IMR-90 (cell line): Measurements from ENCODE around the gene NFIA. TPM values are rescaled to one million over a fixed set of nuclear protein-coding genes. Genes with fewer than 3 reads are reported as not detected.

Experiments
- ATAC-seq: fragments of 200-7000 bp; cut with Tn5 transposase; 2 replicates; pipeline ENCODE4 v1.9.1; 2020; ENCODE audit warnings: low read depth, mild to moderate bottlenecking, moderate library complexity
- BruUV-seq: library from RNA; stranded (reverse); fragments of 400-500 nt; replicated peaks from 2 replicates; lab custom pipeline; 2021; lab: Mats Ljungman, UMichigan
- CTCF ChIA-PET: fragments of 300-600 bp; formaldehyde crosslinking; extraction: SDS; loops from one replicate; lab custom pipeline; 2021; ENCODE audit warnings: antibody characterized with exemption; lab: Yijun Ruan, JAX
- POLR2A ChIA-PET: fragments of 300-600 bp; sonication (Branson Sonifier 250); formaldehyde crosslinking; loops from one replicate; lab custom pipeline; 2022; ENCODE audit warnings: antibody characterized with exemption; ENCODE audit not compliant: unreplicated experiment; lab: Charles Lee
- DNase-seq: peaks from one replicate; pipeline ENCODE4 v3.0.0; 2013
- H2AFZ ChIP-seq: replicated peaks from 2 replicates; pipeline ENCODE3; 2013; ENCODE audit warnings: low read length, mild to moderate bottlenecking; ENCODE audit not compliant: poor library complexity
- H2AK5ac ChIP-seq: 2 replicates; pipeline ENCODE4 v1.6.1; 2013; ENCODE audit warnings: low read depth, low read length, inconsistent platforms
- H2AK9ac ChIP-seq: replicated peaks from 2 replicates; pipeline ENCODE3; 2013; ENCODE audit warnings: mild to moderate bottlenecking, low read depth, low read length, moderate library complexity; ENCODE audit not compliant: poor library complexity
- H2BK120ac ChIP-seq: 2 replicates; pipeline ENCODE4 v1.6.1; 2013; ENCODE audit warnings: low read depth, low read length, inconsistent platforms
- H2BK15ac ChIP-seq: 3 replicates; pipeline ENCODE4 v1.6.1; 2013; ENCODE audit warnings: low read depth, low read length, inconsistent platforms
- H2BK20ac ChIP-seq: 2 replicates; pipeline ENCODE4 v1.6.1; 2013; ENCODE audit warnings: low read depth, mild to moderate bottlenecking, inconsistent platforms, low read length, moderate library complexity
- H2BK5ac ChIP-seq: 2 replicates; pipeline ENCODE4 v1.6.1; 2013; ENCODE audit warnings: mild to moderate bottlenecking, low read depth, low read length, inconsistent platforms; ENCODE audit not compliant: poor library complexity, severe bottlenecking
- H3K14ac ChIP-seq: replicated peaks from 2 replicates; pipeline ENCODE4 v1.6.1; 2013; ENCODE audit warnings: low read depth, low read length, inconsistent platforms
- H3K18ac ChIP-seq: 2 replicates; pipeline ENCODE4 v1.6.1; 2013; ENCODE audit warnings: low read depth, low read length, control low read depth
- H3K23ac ChIP-seq: 2 replicates; pipeline ENCODE4 v1.6.1; 2013; ENCODE audit warnings: low read depth, low read length, inconsistent platforms
- H3K27ac ChIP-seq: 2 replicates; pipeline ENCODE4 v1.5.1; 2013; ENCODE audit warnings: mild to moderate bottlenecking, control low read depth, low read length; ENCODE audit not compliant: insufficient read depth
- H3K27me3 ChIP-seq: 2 replicates; pipeline ENCODE4 v1.6.1; 2013; ENCODE audit warnings: low read length; ENCODE audit not compliant: control insufficient read depth, insufficient read depth
- H3K36me3 ChIP-seq: 2 replicates; pipeline ENCODE4 v1.6.1; 2013; ENCODE audit warnings: low read length, mixed read lengths; ENCODE audit not compliant: control insufficient read depth, insufficient read depth
- H3K4ac ChIP-seq: 2 replicates; pipeline ENCODE4 v1.6.1; 2013; ENCODE audit warnings: low read depth, low read length, inconsistent platforms
- H3K4me1 ChIP-seq: 2 replicates; pipeline ENCODE4 v1.6.1; 2013; ENCODE audit warnings: low read length, mixed read lengths; ENCODE audit not compliant: control insufficient read depth, insufficient read depth
- H3K4me2 ChIP-seq: 2 replicates; pipeline ENCODE4 v1.6.1; 2013; ENCODE audit warnings: low read depth, mild to moderate bottlenecking, control low read depth, low read length, moderate library complexity
- H3K4me3 ChIP-seq: 2 replicates; pipeline ENCODE4 v1.5.1; 2013; ENCODE audit warnings: low read depth, mild to moderate bottlenecking, control low read depth, low read length, moderate library complexity; ENCODE audit not compliant: insufficient read depth
- H3K56ac ChIP-seq: 2 replicates; pipeline ENCODE4 v1.6.1; 2013; ENCODE audit warnings: low read length, inconsistent platforms; ENCODE audit not compliant: insufficient read depth; ENCODE audit errors: extremely low read depth
- H3K79me1 ChIP-seq, 2 experiments: 2 replicates each; pipeline ENCODE4 v1.6.1; 2013; ENCODE audit warnings: low read length in 2 of 2, inconsistent platforms in 1 of 2, low read depth in 1 of 2
- H3K9ac ChIP-seq: 2 replicates; pipeline ENCODE4 v1.6.1; 2013; ENCODE audit warnings: low read depth, low read length, control low read depth
- H3K9me1 ChIP-seq: 2 replicates; pipeline ENCODE4 v1.6.1; 2013; ENCODE audit warnings: low read length, inconsistent platforms; ENCODE audit not compliant: insufficient read depth
- H3K9me3 ChIP-seq: 2 replicates; pipeline ENCODE4 v1.6.1; 2013; ENCODE audit warnings: low read length; ENCODE audit not compliant: control insufficient read depth, insufficient read depth
- H4K20me1 ChIP-seq: 2 replicates; pipeline ENCODE4 v1.6.1; 2013; ENCODE audit warnings: low read length, inconsistent platforms; ENCODE audit not compliant: insufficient read depth
- H4K5ac ChIP-seq: 2 replicates; pipeline ENCODE4 v1.6.1; 2013; ENCODE audit warnings: mild to moderate bottlenecking, low read depth, low read length, control low read depth
- H4K8ac ChIP-seq, 2 experiments: 2 replicates each; pipeline ENCODE4 v1.6.1; 2013; ENCODE audit warnings: low read depth in 2 of 2, low read length in 2 of 2, control low read depth in 1 of 2, inconsistent platforms in 1 of 2
- H4K91ac ChIP-seq: 2 replicates; pipeline ENCODE4 v1.6.1; 2013; ENCODE audit warnings: low read depth, low read length, inconsistent platforms; ENCODE audit not compliant: insufficient read depth
- BHLHE40 ChIP-seq: fragments of 150-350 bp; IDR thresholded peaks from 2 replicates; pipeline ENCODE4 v1.6.1; 2016; ENCODE audit warnings: mild to moderate bottlenecking, low read depth, low read length
- CEBPB ChIP-seq: IDR thresholded peaks from 2 replicates; pipeline ENCODE4 v1.6.1; 2012; ENCODE audit warnings: low read depth, low read length, improper control_type of control experiment
- CHD1 ChIP-seq: IDR thresholded peaks from 2 replicates; pipeline ENCODE4 v1.6.1; 2012; ENCODE audit warnings: low read depth, low read length, improper control_type of control experiment
- FOS ChIP-seq: fragments of 150-350 bp; IDR thresholded peaks from 2 replicates; pipeline ENCODE4 v1.6.1; 2016; ENCODE audit warnings: low read depth, low read length
- MAFK ChIP-seq: IDR thresholded peaks from 2 replicates; pipeline ENCODE4 v1.6.1; 2012; ENCODE audit warnings: low read depth, low read length, improper control_type of control experiment
- MAZ ChIP-seq: IDR thresholded peaks from 2 replicates; pipeline ENCODE4 v1.6.1; 2012; ENCODE audit warnings: low read depth, mild to moderate bottlenecking, low read length, improper control_type of control experiment, moderate library complexity, borderline replicate concordance
- MXI1 ChIP-seq: IDR thresholded peaks from 2 replicates; pipeline ENCODE4 v1.6.1; 2012; ENCODE audit warnings: low read depth, mild to moderate bottlenecking, low read length, moderate library complexity, borderline replicate concordance
- NFE2L2 ChIP-seq: fragments of 150-350 bp; IDR thresholded peaks from 2 replicates; pipeline ENCODE4 v1.6.1; 2016; ENCODE audit warnings: low read depth, mild to moderate bottlenecking, low read length
- POLR2A ChIP-seq: IDR thresholded peaks from 2 replicates; pipeline ENCODE4 v1.6.1; 2012; ENCODE audit warnings: mild to moderate bottlenecking, low read depth, low read length
- RAD21 ChIP-seq: IDR thresholded peaks from 2 replicates; pipeline ENCODE4 v1.6.1; 2012; ENCODE audit warnings: low read length, improper control_type of control experiment
- RCOR1 ChIP-seq: IDR thresholded peaks from 2 replicates; pipeline ENCODE4 v1.6.1; 2012; ENCODE audit warnings: mild to moderate bottlenecking, low read length, improper control_type of control experiment; ENCODE audit not compliant: insufficient replicate concordance
- RFX5 ChIP-seq: IDR thresholded peaks from 2 replicates; pipeline ENCODE4 v1.8.0; 2012; ENCODE audit warnings: low read depth, mild to moderate bottlenecking, low read length, moderate library complexity
- SMC3 ChIP-seq: fragments of 150-350 bp; IDR thresholded peaks from 2 replicates; pipeline ENCODE4 v1.6.1; 2016; ENCODE audit warnings: low read depth, mild to moderate bottlenecking, antibody characterized with exemption, low read length, moderate library complexity
- WGBS, 2 experiments: methylation state at CpG; one replicate each; pipeline versions ENCODE4 v1.1.5 to v1.1.7; 2013; ENCODE audit warnings: missing lambda C conversion rate in 2 of 2; ENCODE audit not compliant: insufficient read length in 1 of 2; ENCODE audit errors: extremely low coverage in 2 of 2; 5-methylcytosine and 5-hydroxymethylcytosine counted together
- dilution Hi-C: fragments of 300-500 bp; cut with HindIII; formaldehyde crosslinking; loops from one replicate; pipeline ENCODE4 v1.14.3; 2018; ENCODE audit warnings: low sequenced_read_pairs; ENCODE audit not compliant: unreplicated experiment
- in situ Hi-C: fragments of 300-500 bp; cut with MboI; formaldehyde crosslinking; loops from 3 replicates; pipeline ENCODE4 v1.14.3; 2019; ENCODE audit warnings: low sequenced_read_pairs, inconsistent platforms, mixed read lengths
- intact Hi-C: fragments of 100-400 bp; cut with micrococcal nuclease; formaldehyde crosslinking; loops from 2 replicates; pipeline ENCODE4 v1.10.0; 2022
- polyA plus RNA-seq, 3 experiments: library from polyadenylated mRNA; depleted of rRNA; stranded (reverse); fragments of >200 nt; gene quantifications; 2 replicates each; pipeline ENCODE4 v1.2.3, GENCODE V29; 2012; ENCODE audit warnings: low replicate concordance in 1 of 3
- total RNA-seq: library from RNA; depleted of rRNA; stranded (reverse); fragments of >200 nt; gene quantifications from 2 replicates; pipeline ENCODE4 v1.2.3, GENCODE V29; 2012
- TF ChIP-seq, protein P1 (sequence below): conservative IDR thresholded peaks from 2 replicates; pipeline ENCODE4 v1.5.1; 2012; ENCODE audit warnings: mild to moderate bottlenecking, low read depth, low read length, improper control_type of control experiment
- TF ChIP-seq, protein P2 (sequence below): fragments of 150-350 bp; IDR thresholded peaks from 2 replicates; pipeline ENCODE4 v1.6.1; 2016; ENCODE audit warnings: low read depth, mild to moderate bottlenecking, low read length, moderate library complexity, borderline replicate concordance
- TF ChIP-seq, protein P3 (sequence below): fragments of 150-350 bp; IDR thresholded peaks from 2 replicates; pipeline ENCODE4 v1.6.1; 2017; ENCODE audit warnings: mild to moderate bottlenecking, antibody characterized with exemption, low read length, low read depth

The NFIA gene
- total and polyA plus RNA-seq, 2 of the 4 experiments (the other 2 are of a cell fraction) = 1.6 to 2.2 TPM

DNA sequence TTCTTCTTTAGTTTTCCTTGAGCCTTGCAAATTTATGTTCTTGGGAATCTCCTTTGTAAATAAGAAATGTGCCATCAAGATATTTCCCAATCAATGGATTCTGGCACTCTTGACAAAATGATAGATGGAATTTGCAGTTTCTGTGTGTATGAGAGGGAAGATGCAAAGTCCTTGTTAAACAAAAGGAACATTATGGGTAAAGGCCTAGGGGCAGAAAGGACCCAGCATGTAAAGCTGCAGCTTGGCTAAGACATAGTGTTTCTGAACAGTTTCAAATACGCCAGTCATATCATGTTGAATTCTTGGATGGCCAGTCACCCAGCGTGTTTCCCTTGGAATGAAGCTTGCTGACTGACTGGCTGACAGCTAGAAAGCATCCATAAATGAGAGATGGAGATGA is 210.8 kb downstream of the NFIA start:
- no peak overlapping the region for H4K91ac ChIP-seq
- TF ChIP-seq FOS = no peak
- no peak for TF ChIP-seq RCOR1
- TF ChIP-seq SMC3 = no peak
- TF ChIP-seq CHD1 = no peak
- no peak for TF ChIP-seq CEBPB
- TF ChIP-seq, protein P1, sequence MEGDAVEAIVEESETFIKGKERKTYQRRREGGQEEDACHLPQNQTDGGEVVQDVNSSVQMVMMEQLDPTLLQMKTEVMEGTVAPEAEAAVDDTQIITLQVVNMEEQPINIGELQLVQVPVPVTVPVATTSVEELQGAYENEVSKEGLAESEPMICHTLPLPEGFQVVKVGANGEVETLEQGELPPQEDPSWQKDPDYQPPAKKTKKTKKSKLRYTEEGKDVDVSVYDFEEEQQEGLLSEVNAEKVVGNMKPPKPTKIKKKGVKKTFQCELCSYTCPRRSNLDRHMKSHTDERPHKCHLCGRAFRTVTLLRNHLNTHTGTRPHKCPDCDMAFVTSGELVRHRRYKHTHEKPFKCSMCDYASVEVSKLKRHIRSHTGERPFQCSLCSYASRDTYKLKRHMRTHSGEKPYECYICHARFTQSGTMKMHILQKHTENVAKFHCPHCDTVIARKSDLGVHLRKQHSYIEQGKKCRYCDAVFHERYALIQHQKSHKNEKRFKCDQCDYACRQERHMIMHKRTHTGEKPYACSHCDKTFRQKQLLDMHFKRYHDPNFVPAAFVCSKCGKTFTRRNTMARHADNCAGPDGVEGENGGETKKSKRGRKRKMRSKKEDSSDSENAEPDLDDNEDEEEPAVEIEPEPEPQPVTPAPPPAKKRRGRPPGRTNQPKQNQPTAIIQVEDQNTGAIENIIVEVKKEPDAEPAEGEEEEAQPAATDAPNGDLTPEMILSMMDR = no peak
- TF ChIP-seq MXI1 = no peak
- no peak for TF ChIP-seq RFX5
- no peak for TF ChIP-seq NFE2L2
- TF ChIP-seq, protein P2, sequence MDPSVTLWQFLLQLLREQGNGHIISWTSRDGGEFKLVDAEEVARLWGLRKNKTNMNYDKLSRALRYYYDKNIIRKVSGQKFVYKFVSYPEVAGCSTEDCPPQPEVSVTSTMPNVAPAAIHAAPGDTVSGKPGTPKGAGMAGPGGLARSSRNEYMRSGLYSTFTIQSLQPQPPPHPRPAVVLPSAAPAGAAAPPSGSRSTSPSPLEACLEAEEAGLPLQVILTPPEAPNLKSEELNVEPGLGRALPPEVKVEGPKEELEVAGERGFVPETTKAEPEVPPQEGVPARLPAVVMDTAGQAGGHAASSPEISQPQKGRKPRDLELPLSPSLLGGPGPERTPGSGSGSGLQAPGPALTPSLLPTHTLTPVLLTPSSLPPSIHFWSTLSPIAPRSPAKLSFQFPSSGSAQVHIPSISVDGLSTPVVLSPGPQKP = no peak
- no peak for TF ChIP-seq BHLHE40
- TF ChIP-seq MAFK = no peak
- no peak for TF ChIP-seq MAZ
- TF ChIP-seq RAD21 = no peak
- no peak for TF ChIP-seq POLR2A
- TF ChIP-seq, protein P3, sequence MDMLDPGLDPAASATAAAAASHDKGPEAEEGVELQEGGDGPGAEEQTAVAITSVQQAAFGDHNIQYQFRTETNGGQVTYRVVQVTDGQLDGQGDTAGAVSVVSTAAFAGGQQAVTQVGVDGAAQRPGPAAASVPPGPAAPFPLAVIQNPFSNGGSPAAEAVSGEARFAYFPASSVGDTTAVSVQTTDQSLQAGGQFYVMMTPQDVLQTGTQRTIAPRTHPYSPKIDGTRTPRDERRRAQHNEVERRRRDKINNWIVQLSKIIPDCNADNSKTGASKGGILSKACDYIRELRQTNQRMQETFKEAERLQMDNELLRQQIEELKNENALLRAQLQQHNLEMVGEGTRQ = no peak
- H2AK9ac ChIP-seq = no peak overlapping the region
- in situ Hi-C loops (no loop called here), intact Hi-C loops (no loop called here), dilution Hi-C loops (no loop called here)
- no peak overlapping the region for H2AFZ ChIP-seq
- no peak overlapping the region for H2BK5ac ChIP-seq
- H4K20me1 ChIP-seq = no peaks in the 10 kb centered on the region
- H2BK120ac ChIP-seq = no peak overlapping the region
- no CpG with 5 or more reads among the region's 2 CpGs for WGBS, 2 experiments
- H3K27me3 ChIP-seq = peaks cover 2% of the 10 kb centered on the region; the same call in 1 of the 2 replicates
- H3K14ac ChIP-seq = no peak overlapping the region
- ATAC-seq (no peak), DNase-seq (no peak)
- no peaks in the 10 kb centered on the region for H3K4me1 ChIP-seq
- no peak overlapping the region for H3K4me2 ChIP-seq
- H2AK5ac ChIP-seq = no peak overlapping the region
- no peaks in the 10 kb centered on the region for H3K9me3 ChIP-seq
- no peaks in the 10 kb centered on the region for H3K36me3 ChIP-seq
- no peaks in the 10 kb centered on the region for H3K79me1 ChIP-seq
- no peak overlapping the region for H3K9ac ChIP-seq
- ChIA-PET CTCF (no interaction called here), POLR2A (no interaction called here)
- H3K56ac ChIP-seq = no peak overlapping the region
- H4K8ac ChIP-seq = no peak overlapping the region
- no peak overlapping the region for H3K4me3 ChIP-seq
- no peak overlapping the region for H2BK20ac ChIP-seq
- no TSS peak for BruUV-seq
- H3K27ac ChIP-seq = no peak overlapping the region
- H3K4ac ChIP-seq = no peak overlapping the region
- H4K5ac ChIP-seq = no peak overlapping the region
- no peak overlapping the region for H3K18ac ChIP-seq
- H2BK15ac ChIP-seq = no peak overlapping the region
- no peaks in the 10 kb centered on the region for H3K9me1 ChIP-seq
- H3K23ac ChIP-seq = no peak overlapping the region
